HG03460 (cell line): Measurements from ENCODE around the gene VWA2.
"Not testable (repeated sequence)": the region's sequence is repeated elsewhere in the genome, so short reads cannot be mapped to it uniquely, and the experiment has no call there.

ENCODE experiments used
- ATAC-seq: cut with Tn5 transposase; IDR thresholded peaks from one replicate; pipeline ENCODE4 v1.9.1; 2021; ENCODE audit not compliant: unreplicated experiment

The VWA2 gene

GRCh38 chr10:114313866-114314265 is 74.8 kb downstream of the VWA2 start:
- no peak for ATAC-seq

GRCh38 chr10:114315566-114316420 is 76.7 kb downstream of the VWA2 start:
- no peak for ATAC-seq

GRCh38 chr10:114316744-114317143 is 77.7 kb downstream of the VWA2 start:
- no peak for ATAC-seq

GRCh38 chr10:114319406-114320248 is 80.6 kb downstream of the VWA2 start:
- no peak for ATAC-seq

GRCh38 chr10:114320249-114321116 is 81.4 kb downstream of the VWA2 start:
- no peak for ATAC-seq

GRCh38 chr10:114322344-114322743 is 83.3 kb downstream of the VWA2 start:
- ATAC-seq = no peak

GRCh38 chr10:114323023-114323422 is 84.0 kb downstream of the VWA2 start:
- no peak for ATAC-seq

GRCh38 chr10:114326795-114327194 is 87.7 kb downstream of the VWA2 start:
- no peak for ATAC-seq

GRCh38 chr10:114327537-114328440 is 88.7 kb downstream of the VWA2 start:
- ATAC-seq = no peak

GRCh38 chr10:114328441-114328812 is 89.4 kb downstream of the VWA2 start:
- no peak for ATAC-seq

GRCh38 chr10:114328874-114329273 is 89.8 kb downstream of the VWA2 start:
- ATAC-seq = no peak

- no peak for ATAC-seq
Observed at GRCh38 chr10:114329634-114330365, 90.7 kb downstream of the VWA2 start.

GRCh38 chr10:114332301-114333192 is 93.5 kb downstream of the VWA2 start:
- ATAC-seq = no peak

GRCh38 chr10:114333441-114333840 is 94.4 kb downstream of the VWA2 start:
- ATAC-seq = not testable (repeated sequence)

GRCh38 chr10:114334301-114334700 is 95.2 kb downstream of the VWA2 start:
- no peak for ATAC-seq

GRCh38 chr10:114335614-114336013 is 96.6 kb downstream of the VWA2 start:
- ATAC-seq = no peak

- no peak for ATAC-seq
Observed at GRCh38 chr10:114336823-114337509, 97.9 kb downstream of the VWA2 start.
